K562 (cell line): ENCODE measurements around the gene ABHD16A. TPM values are rescaled to one million over a fixed set of nuclear protein-coding genes. Genes with fewer than 3 reads are reported as not detected.

Experiments
- CBFA2T3 ChIP-seq: fragments of 450-650 bp; IDR thresholded peaks from 2 replicates; pipeline ENCODE4 v1.6.1; 2017
- DPF2 ChIP-seq: fragments of 450-650 bp; IDR thresholded peaks from 2 replicates; pipeline ENCODE4 v1.6.1; 2016
- GABPB2 ChIP-seq: fragments of 250-450 bp; sonication (Bioruptor Pico); conservative IDR thresholded peaks from 2 replicates; pipeline ENCODE4 v1.5.1; 2021; ENCODE audit warnings: mild to moderate bottlenecking
- HDAC3 ChIP-seq: fragments of 450-650 bp; IDR thresholded peaks from 2 replicates; pipeline ENCODE4 v1.6.1; 2018; ENCODE audit warnings: borderline replicate concordance, mild to moderate bottlenecking, moderate library complexity; ENCODE audit not compliant: partially characterized antibody
- HMG20B ChIP-seq: fragments of 250-450 bp; sonication (Bioruptor Pico); IDR thresholded peaks from 2 replicates; pipeline ENCODE4 v1.5.0; 2021; ENCODE audit warnings: mild to moderate bottlenecking
- POLR2H ChIP-seq: IDR thresholded peaks from 2 replicates; pipeline ENCODE4 v1.6.1; 2016; ENCODE audit warnings: missing genetic modification characterization, low read depth, mild to moderate bottlenecking, control low read depth, missing compliant biosample characterization, moderate library complexity
- RAD51 ChIP-seq: fragments of 450-650 bp; IDR thresholded peaks from 2 replicates; pipeline ENCODE4 v1.7.1; 2016; ENCODE audit warnings: low read depth, mild to moderate bottlenecking, borderline replicate concordance
- SIN3A ChIP-seq, 2 experiments: fragments of 150-350 bp in 1 of 2; IDR thresholded peaks; 2 replicates each; pipeline ENCODE4 v1.6.1; 2011 to 2016; ENCODE audit warnings: borderline replicate concordance in 2 of 2, low read depth in 2 of 2, low read length in 2 of 2, mild to moderate bottlenecking in 2 of 2, moderate library complexity in 2 of 2; ENCODE audit not compliant: control insufficient read depth in 1 of 2
- YY1 ChIP-seq, 3 experiments: IDR thresholded peaks; 2 replicates each; pipeline ENCODE4 v1.6.1; 2011; ENCODE audit warnings: low read length in 2 of 3, mild to moderate bottlenecking in 2 of 3, moderate library complexity in 2 of 3, borderline replicate concordance in 1 of 3, control low read depth in 1 of 3, low read depth in 1 of 3; ENCODE audit not compliant: insufficient read depth in 3 of 3, insufficient replicate concordance in 2 of 3, control insufficient read depth in 1 of 3, insufficient read length in 1 of 3; ENCODE audit errors: extremely low read depth in 1 of 3
- ZNF224 ChIP-seq: sonication (generic); formaldehyde crosslinking; IDR thresholded peaks from 2 replicates; pipeline ENCODE4 v1.8.0; 2022; ENCODE audit warnings: mild to moderate bottlenecking, missing genetic modification reagents
- ZNF76 ChIP-seq: fragments of 250-450 bp; sonication (Bioruptor Pico); IDR thresholded peaks from 2 replicates; pipeline ENCODE4 v1.4.0; 2020; ENCODE audit warnings: mild to moderate bottlenecking, moderate library complexity, borderline replicate concordance
- ZNF785 ChIP-seq: fragments of 250-450 bp; sonication (Bioruptor Pico); IDR thresholded peaks from 2 replicates; pipeline ENCODE4 v1.4.0; 2020; ENCODE audit warnings: mild to moderate bottlenecking
- polyA plus RNA-seq, 8 experiments: library from polyadenylated mRNA; depleted of rRNA in 4 of 8; stranded (reverse) in 5 of 8; unstranded in 3 of 8; fragments of >200 nt; fragmentation: Nextera tagmentation in 2 of 8; fragmentation: Illumina TruSeq in 1 of 8; extraction: Ambion mirVana in 2 of 8; extraction: Trizol in 1 of 8; gene quantifications; 2 replicates each; pipeline versions ENCODE4 v1.2.1 to v1.2.3, GENCODE V29; 2011 to 2014; ENCODE audit warnings: inconsistent platforms in 1 of 8, missing spikeins in 1 of 8
- total RNA-seq, 7 experiments: library from RNA; depleted of rRNA in 6 of 7; stranded (reverse); fragments of >200 nt in 6 of 7; fragmentation: Illumina TruSeq in 2 of 7; extraction: Trizol in 2 of 7; gene quantifications; 2 replicates each; pipeline versions ENCODE4 v1.2.1 to v1.2.3, GENCODE V29; 2011 to 2021; ENCODE audit warnings: low replicate concordance in 1 of 7
- TF ChIP-seq, protein P1 (sequence below): fragments of 250-450 bp; sonication (Bioruptor Pico); IDR thresholded peaks from 2 replicates; pipeline ENCODE4 v1.4.0; 2020
- TF ChIP-seq, protein P2 (sequence below): sonication (generic); formaldehyde crosslinking; IDR thresholded peaks from 2 replicates; pipeline ENCODE4 v1.8.1; 2023; ENCODE audit warnings: mild to moderate bottlenecking, missing genetic modification reagents
- TF ChIP-seq, protein P3 (sequence below): IDR thresholded peaks from 2 replicates; pipeline ENCODE4 v1.6.1; 2012; ENCODE audit warnings: low read depth, low read length, improper control_type of control experiment, borderline replicate concordance

Gene ABHD16A
- total and polyA plus RNA-seq, 9 of the 15 experiments (the other 6 are each of a cell fraction or from before 2014, with no cell fraction given), result 25.8 to 120 (median 81.6) TPM

DNA sequence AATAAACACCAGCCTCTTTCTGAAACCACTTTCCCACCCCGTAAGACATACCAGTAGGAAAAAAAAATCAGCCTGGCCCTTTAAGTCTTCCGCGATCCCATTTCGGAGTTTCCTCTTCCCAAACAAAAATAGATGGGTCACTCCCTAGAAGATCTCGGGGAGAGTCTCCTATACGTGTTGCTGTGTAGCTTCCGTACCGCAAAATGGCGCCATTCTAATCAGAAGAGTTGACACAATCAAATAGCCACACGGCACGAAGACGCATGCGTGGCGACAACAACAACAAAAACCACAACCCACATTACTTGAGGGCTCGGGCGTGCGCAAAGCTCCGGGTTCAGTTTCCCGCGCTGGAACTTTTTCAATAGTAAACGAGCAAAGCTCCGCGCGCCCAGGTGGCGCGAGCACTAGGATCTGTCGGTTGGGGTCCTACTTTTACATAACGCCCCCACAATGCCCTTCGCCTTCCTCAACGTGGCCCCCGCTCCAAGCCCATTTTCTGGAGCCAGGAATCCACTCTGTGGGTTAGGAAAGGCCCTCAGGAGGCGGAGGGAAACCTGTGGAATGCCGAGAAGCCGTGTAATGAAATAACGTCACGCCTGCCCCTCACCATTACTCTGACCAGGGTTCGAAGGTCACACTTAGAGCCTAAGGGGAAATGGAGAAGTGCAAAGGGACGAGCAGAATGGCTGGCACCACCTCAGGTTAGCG lies 38.2 kb downstream of the ABHD16A start, which contains the start of gene GPANK1 (continued):
- TF ChIP-seq, protein P1, sequence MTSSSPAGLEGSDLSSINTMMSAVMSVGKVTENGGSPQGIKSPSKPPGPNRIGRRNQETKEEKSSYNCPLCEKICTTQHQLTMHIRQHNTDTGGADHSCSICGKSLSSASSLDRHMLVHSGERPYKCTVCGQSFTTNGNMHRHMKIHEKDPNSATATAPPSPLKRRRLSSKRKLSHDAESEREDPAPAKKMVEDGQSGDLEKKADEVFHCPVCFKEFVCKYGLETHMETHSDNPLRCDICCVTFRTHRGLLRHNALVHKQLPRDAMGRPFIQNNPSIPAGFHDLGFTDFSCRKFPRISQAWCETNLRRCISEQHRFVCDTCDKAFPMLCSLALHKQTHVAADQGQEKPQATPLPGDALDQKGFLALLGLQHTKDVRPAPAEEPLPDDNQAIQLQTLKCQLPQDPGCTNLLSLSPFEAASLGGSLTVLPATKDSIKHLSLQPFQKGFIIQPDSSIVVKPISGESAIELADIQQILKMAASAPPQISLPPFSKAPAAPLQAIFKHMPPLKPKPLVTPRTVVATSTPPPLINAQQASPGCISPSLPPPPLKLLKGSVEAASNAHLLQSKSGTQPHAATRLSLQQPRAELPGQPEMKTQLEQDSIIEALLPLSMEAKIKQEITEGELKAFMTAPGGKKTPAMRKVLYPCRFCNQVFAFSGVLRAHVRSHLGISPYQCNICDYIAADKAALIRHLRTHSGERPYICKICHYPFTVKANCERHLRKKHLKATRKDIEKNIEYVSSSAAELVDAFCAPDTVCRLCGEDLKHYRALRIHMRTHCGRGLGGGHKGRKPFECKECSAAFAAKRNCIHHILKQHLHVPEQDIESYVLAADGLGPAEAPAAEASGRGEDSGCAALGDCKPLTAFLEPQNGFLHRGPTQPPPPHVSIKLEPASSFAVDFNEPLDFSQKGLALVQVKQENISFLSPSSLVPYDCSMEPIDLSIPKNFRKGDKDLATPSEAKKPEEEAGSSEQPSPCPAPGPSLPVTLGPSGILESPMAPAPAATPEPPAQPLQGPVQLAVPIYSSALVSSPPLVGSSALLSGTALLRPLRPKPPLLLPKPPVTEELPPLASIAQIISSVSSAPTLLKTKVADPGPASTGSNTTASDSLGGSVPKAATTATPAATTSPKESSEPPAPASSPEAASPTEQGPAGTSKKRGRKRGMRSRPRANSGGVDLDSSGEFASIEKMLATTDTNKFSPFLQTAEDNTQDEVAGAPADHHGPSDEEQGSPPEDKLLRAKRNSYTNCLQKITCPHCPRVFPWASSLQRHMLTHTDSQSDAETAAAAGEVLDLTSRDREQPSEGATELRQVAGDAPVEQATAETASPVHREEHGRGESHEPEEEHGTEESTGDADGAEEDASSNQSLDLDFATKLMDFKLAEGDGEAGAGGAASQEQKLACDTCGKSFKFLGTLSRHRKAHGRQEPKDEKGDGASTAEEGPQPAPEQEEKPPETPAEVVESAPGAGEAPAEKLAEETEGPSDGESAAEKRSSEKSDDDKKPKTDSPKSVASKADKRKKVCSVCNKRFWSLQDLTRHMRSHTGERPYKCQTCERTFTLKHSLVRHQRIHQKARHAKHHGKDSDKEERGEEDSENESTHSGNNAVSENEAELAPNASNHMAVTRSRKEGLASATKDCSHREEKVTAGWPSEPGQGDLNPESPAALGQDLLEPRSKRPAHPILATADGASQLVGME (CRISPR knock-in tag), result no peak
- TF ChIP-seq, protein P2, sequence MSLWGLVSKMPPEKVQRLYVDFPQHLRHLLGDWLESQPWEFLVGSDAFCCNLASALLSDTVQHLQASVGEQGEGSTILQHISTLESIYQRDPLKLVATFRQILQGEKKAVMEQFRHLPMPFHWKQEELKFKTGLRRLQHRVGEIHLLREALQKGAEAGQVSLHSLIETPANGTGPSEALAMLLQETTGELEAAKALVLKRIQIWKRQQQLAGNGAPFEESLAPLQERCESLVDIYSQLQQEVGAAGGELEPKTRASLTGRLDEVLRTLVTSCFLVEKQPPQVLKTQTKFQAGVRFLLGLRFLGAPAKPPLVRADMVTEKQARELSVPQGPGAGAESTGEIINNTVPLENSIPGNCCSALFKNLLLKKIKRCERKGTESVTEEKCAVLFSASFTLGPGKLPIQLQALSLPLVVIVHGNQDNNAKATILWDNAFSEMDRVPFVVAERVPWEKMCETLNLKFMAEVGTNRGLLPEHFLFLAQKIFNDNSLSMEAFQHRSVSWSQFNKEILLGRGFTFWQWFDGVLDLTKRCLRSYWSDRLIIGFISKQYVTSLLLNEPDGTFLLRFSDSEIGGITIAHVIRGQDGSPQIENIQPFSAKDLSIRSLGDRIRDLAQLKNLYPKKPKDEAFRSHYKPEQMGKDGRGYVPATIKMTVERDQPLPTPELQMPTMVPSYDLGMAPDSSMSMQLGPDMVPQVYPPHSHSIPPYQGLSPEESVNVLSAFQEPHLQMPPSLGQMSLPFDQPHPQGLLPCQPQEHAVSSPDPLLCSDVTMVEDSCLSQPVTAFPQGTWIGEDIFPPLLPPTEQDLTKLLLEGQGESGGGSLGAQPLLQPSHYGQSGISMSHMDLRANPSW (CRISPR knock-in tag), result peak; percentile 97; the same call in 1 of the 2 replicates
- TF ChIP-seq DPF2 (peak; percentile 44), SIN3A (IDR thresholded peaks at IDR 0.05; ENCODE audit: borderline replicate concordance in 2 of 2, control insufficient read depth in 1 of 2, low read depth in 2 of 2, low read length in 2 of 2) (peak; percentile 68 to 94; a peak in 1 of 4 replicates), ZNF224 (CRISPR knock-in tag) (peak; percentile 85; the same call in 1 of the 2 replicates), YY1 (IDR thresholded peaks at IDR 0.05; ENCODE audit: borderline replicate concordance in 1 of 3, control insufficient read depth in 1 of 3, extremely low read depth in 1 of 3, insufficient read depth in 3 of 3, insufficient read length in 1 of 3, insufficient replicate concordance in 2 of 3, low read depth in 1 of 3, low read length in 2 of 3) (peak; percentile 92 to 99 (median 97)), HDAC3 (no peak), ZNF785 (CRISPR knock-in tag) (no peak), GABPB2 (CRISPR knock-in tag) (0 out of 2 replicates have a peak, but pooled peaks have one; percentile 5), ZNF76 (CRISPR knock-in tag) (no peak), HMG20B (CRISPR knock-in tag) (no peak; the same call in 1 of the 2 replicates), CBFA2T3 (no peak), POLR2H (no peak), RAD51 (no peak; the same call in 1 of the 2 replicates)
- TF ChIP-seq, protein P3, sequence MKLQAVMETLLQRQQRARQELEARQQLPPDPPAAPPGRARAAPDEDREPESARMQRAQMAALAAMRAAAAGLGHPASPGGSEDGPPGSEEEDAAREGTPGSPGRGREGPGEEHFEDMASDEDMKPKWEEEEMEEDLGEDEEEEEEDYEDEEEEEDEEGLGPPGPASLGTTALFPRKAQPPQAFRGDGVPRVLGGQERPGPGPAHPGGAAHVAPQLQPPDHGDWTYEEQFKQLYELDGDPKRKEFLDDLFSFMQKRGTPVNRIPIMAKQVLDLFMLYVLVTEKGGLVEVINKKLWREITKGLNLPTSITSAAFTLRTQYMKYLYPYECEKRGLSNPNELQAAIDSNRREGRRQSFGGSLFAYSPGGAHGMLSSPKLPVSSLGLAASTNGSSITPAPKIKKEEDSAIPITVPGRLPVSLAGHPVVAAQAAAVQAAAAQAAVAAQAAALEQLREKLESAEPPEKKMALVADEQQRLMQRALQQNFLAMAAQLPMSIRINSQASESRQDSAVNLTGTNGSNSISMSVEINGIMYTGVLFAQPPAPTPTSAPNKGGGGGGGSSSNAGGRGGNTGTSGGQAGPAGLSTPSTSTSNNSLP, result peak; percentile 71; the same call in 1 of the 2 replicates
